Nephron (organoid): Measurements from ENCODE around the gene STIP1.

Experiments used
- H3K27ac Mint-ChIP-seq, 3 experiments: 2 replicates each; pipeline ENCODE4 v1.8.0; 2020; ENCODE audit warnings: mixed read lengths in 3 of 3, mild to moderate bottlenecking in 2 of 3, moderate library complexity in 1 of 3
- H3K27me3 Mint-ChIP-seq: 2 replicates; pipeline ENCODE4 v1.8.0; 2021; ENCODE audit warnings: low read depth, mild to moderate bottlenecking, moderate library complexity, mixed read lengths
- H3K36me3 Mint-ChIP-seq: 2 replicates; pipeline ENCODE4 v1.8.0; 2020; ENCODE audit warnings: low read depth, mixed read lengths
- H3K4me1 Mint-ChIP-seq: 2 replicates; pipeline ENCODE4 v1.8.0; 2020; ENCODE audit warnings: mixed read lengths
- H3K4me3 Mint-ChIP-seq, 3 experiments: 2 replicates each; pipeline ENCODE4 v1.8.0; 2020; ENCODE audit warnings: mild to moderate bottlenecking in 3 of 3, mixed read lengths in 3 of 3, moderate library complexity in 2 of 3
- H3K9me3 Mint-ChIP-seq: 2 replicates; pipeline ENCODE4 v1.8.0; 2020; ENCODE audit warnings: mixed read lengths
- CTCF ChIP-seq, 3 experiments: fragments of 200-600 bp; sonication (generic); IDR thresholded peaks; one replicate each; pipeline ENCODE4 v1.5.0; 2021; ENCODE audit warnings: antibody characterized with exemption in 3 of 3; ENCODE audit not compliant: unreplicated experiment in 3 of 3

STIP1 gene

GRCh38 chr11:64232967-64233315 lies 47.0 kb downstream of the STIP1 start:
- H3K27ac Mint-ChIP-seq: peak overlapping the region in 2 of 3 experiments; percentile 37 to 69
- H3K9me3 Mint-ChIP-seq: no peaks in the 10 kb centered on the region
- TF ChIP-seq CTCF (IDR thresholded peaks at IDR 0.05; ENCODE audit: unreplicated experiment in 3 of 3): no peak
- H3K27me3 Mint-ChIP-seq: peaks cover 4% of the 10 kb centered on the region
- H3K4me1 Mint-ChIP-seq: peaks cover 38% of the 10 kb centered on the region
- peaks cover 3% of the 10 kb centered on the region for H3K36me3 Mint-ChIP-seq
- H3K4me3 Mint-ChIP-seq: peak overlapping the region; percentile 84 to 92 (median 89)

GRCh38 chr11:64233913-64234586 lies 48.1 kb downstream of the STIP1 start, which contains the start of gene VEGFB:
VEGFB (plus strand) TSS chr11:64234584; CDS start chr11:64234834, 250 bp downstream.
- Mint-ChIP-seq H3K4me3 (peak within 1 kb of the TSS; percentile 84 to 92 (median 90)), H3K27ac (peak within 1 kb of the TSS; percentile 55 to 84 (median 68)), H3K9me3 (no peaks in the 10 kb centered on the region), H3K27me3 (peaks cover 4% of the 10 kb centered on the region), H3K36me3 (peaks cover 9% of the 10 kb centered on the region), H3K4me1 (peaks cover 46% of the 10 kb centered on the region)
- no peak for TF ChIP-seq CTCF (IDR thresholded peaks at IDR 0.05; ENCODE audit: unreplicated experiment in 3 of 3)

GRCh38 chr11:64234647-64235379 lies 48.8 kb downstream of the STIP1 start:
- H3K4me1 Mint-ChIP-seq: peaks cover 43% of the 10 kb centered on the region
- peak overlapping the region; percentile 28 to 74 (median 55) for H3K27ac Mint-ChIP-seq
- peaks cover 9% of the 10 kb centered on the region for H3K36me3 Mint-ChIP-seq
- H3K27me3 Mint-ChIP-seq: peaks cover 4% of the 10 kb centered on the region
- no peaks in the 10 kb centered on the region for H3K9me3 Mint-ChIP-seq
- H3K4me3 Mint-ChIP-seq: peak overlapping the region; percentile 84 to 90 (median 85)
- peak in 1 of 3 experiments; percentile 14 for TF ChIP-seq CTCF (IDR thresholded peaks at IDR 0.05; ENCODE audit: unreplicated experiment in 3 of 3)

- Mint-ChIP-seq H3K9me3 (no peaks in the 10 kb centered on the region), H3K27me3 (peaks cover 4% of the 10 kb centered on the region), H3K4me1 (peaks cover 44% of the 10 kb centered on the region), H3K27ac (peak overlapping the region; percentile 28 to 74 (median 55)), H3K4me3 (peak overlapping the region; percentile 84 to 90 (median 85)), H3K36me3 (peaks cover 9% of the 10 kb centered on the region)
- TF ChIP-seq CTCF (IDR thresholded peaks at IDR 0.05; ENCODE audit: unreplicated experiment in 3 of 3): no peak
Observed at GRCh38 chr11:64235437-64236161, 49.6 kb downstream of the STIP1 start.

- peaks cover 9% of the 10 kb centered on the region for H3K36me3 Mint-ChIP-seq
- H3K9me3 Mint-ChIP-seq: no peaks in the 10 kb centered on the region
- H3K4me1 Mint-ChIP-seq: peaks cover 42% of the 10 kb centered on the region
- peak overlapping the region; percentile 76 to 91 (median 86) for H3K27ac Mint-ChIP-seq
- H3K27me3 Mint-ChIP-seq: no peaks in the 10 kb centered on the region
- no peak for TF ChIP-seq CTCF (IDR thresholded peaks at IDR 0.05; ENCODE audit: unreplicated experiment in 3 of 3)
- H3K4me3 Mint-ChIP-seq: peak overlapping the region; percentile 61 to 68 (median 63)
Observed at GRCh38 chr11:64237484-64237951, 51.5 kb downstream of the STIP1 start.
